ENCODE measurements around the gene PMVK. TPM values are rescaled to one million over a fixed set of nuclear protein-coding genes. Genes with fewer than 3 reads are reported as not detected.

The PMVK gene
- total RNA-seq, 1 experiment from 2014 or later = 26.3 TPM

- H3K14ac ChIP-seq (ENCODE audit: insufficient read depth, low read length) = no peak overlapping the region
- no peak overlapping the region for H3K18ac ChIP-seq (ENCODE audit: insufficient read length, low read depth, low read length)
- no peak overlapping the region for H4K91ac ChIP-seq (ENCODE audit: insufficient read length, low read depth, low read length)
- no peaks in the 10 kb centered on the region for H3K23me2 ChIP-seq (ENCODE audit: insufficient read length, low read depth, low read length, poor library complexity, severe bottlenecking)
- no peak overlapping the region for H3K27ac Mint-ChIP-seq
- no peak overlapping the region for H2AK5ac ChIP-seq (ENCODE audit: insufficient read length, low read length)
- WGBS (ENCODE audit: extremely low coverage, insufficient read length, low lambda C conversion rate) = no CpG with 5 or more reads among the region's 2 CpGs
- H3K79me1 ChIP-seq (ENCODE audit: insufficient read depth, low read depth, low read length, poor library complexity, severe bottlenecking) = no peaks in the 10 kb centered on the region
- H3K4me1 ChIP-seq (ENCODE audit: insufficient read depth, low read length) = no peaks in the 10 kb centered on the region
- H3K9me3 ChIP-seq (ENCODE audit: control insufficient read depth, low read depth, low read length) = peaks cover 7% of the 10 kb centered on the region
- no peak overlapping the region for H2BK20ac ChIP-seq (ENCODE audit: low read depth, low read length, poor library complexity, severe bottlenecking)
- no peak overlapping the region for H2BK5ac ChIP-seq (ENCODE audit: insufficient read length, low read length)
- H3K4ac ChIP-seq (ENCODE audit: low read depth, low read length) = no peak overlapping the region
- H3K27ac ChIP-seq (ENCODE audit: insufficient read length, low read depth, low read length) = no peak overlapping the region
- no peak overlapping the region for H3K4me3 Mint-ChIP-seq
- H3K4me2 ChIP-seq (ENCODE audit: insufficient read depth, insufficient read length, low read length) = no peak overlapping the region
- no peaks in the 10 kb centered on the region for H4K20me1 ChIP-seq (ENCODE audit: control insufficient read depth, insufficient read depth, insufficient read length)
- no peak overlapping the region for H4K5ac ChIP-seq (ENCODE audit: insufficient read length, low read depth, low read length)
- H3K79me2 ChIP-seq (ENCODE audit: insufficient read depth, low read length) = no peaks in the 10 kb centered on the region
- H4K8ac ChIP-seq (replicated peaks; ENCODE audit: insufficient read length, low read depth, low read length) = no peak overlapping the region
- H2BK120ac ChIP-seq (ENCODE audit: low read depth, low read length, poor library complexity, severe bottlenecking) = no peak overlapping the region
- H2AFZ ChIP-seq (ENCODE audit: low read length) = no peak overlapping the region
- no peak overlapping the region for H3K23ac ChIP-seq (ENCODE audit: insufficient read length, low read depth, low read length)
- peaks cover 2 to 11% (median 3%) of the 10 kb centered on the region in 3 experiments; a peak in 5 of 7 replicates for H3K36me3 Mint-ChIP-seq (ENCODE audit: insufficient read depth in 1 of 3, low read depth in 3 of 3)
- no peak for DNase-seq
- peaks cover 9% of the 10 kb centered on the region for H3K27me3 Mint-ChIP-seq (ENCODE audit: low read depth)
- peaks cover 0 to 4% of the 10 kb centered on the region in 2 experiments; a peak in 1 of 4 replicates for H3K4me1 Mint-ChIP-seq
- no peak overlapping the region for H3K56ac ChIP-seq (ENCODE audit: insufficient read length, low read depth, low read length)
- H3K27me3 ChIP-seq (ENCODE audit: insufficient read depth, low read length) = no peaks in the 10 kb centered on the region
- TF ChIP-seq CTCF (conservative IDR thresholded peaks at IDR 0.05) = no peak
- H2BK15ac ChIP-seq (ENCODE audit: low read depth, low read length) = no peak overlapping the region
- no peak overlapping the region for H2BK12ac ChIP-seq (ENCODE audit: insufficient read length, low read depth, low read length)
- peaks cover 15 to 16% of the 10 kb centered on the region in 2 experiments for H3K9me3 Mint-ChIP-seq
- H3T11ph ChIP-seq (ENCODE audit: low read length) = no peak overlapping the region
- no peak overlapping the region for H3K9ac ChIP-seq (ENCODE audit: extremely low read depth, insufficient read length, low read length)
These were observed 23.8 kb downstream of the PMVK start for GRCh38 chr1:154912755-154913154.

All from H9 (cell line).